ENCODE results near the gene ADAMTS4.

ADAMTS4 gene

DNA sequence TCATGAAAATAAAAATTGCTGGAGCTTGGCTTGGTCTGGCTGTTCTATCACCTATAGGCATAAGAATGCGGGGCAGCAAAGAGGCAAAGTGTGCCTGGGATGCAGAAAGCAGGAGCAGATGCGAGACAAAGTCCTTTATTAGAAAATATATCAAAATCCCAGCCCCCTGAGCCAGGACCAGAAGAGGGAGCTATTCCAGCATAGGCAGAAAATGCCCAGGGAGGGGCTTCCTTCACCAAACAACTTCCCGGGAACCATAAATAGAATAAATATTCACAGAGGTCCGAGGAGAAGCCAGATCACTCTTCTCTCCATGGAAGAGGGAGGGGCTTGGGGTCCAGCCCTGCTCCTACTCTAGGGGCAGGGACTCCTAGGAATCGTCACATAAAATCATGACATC is 27.7 kb downstream of the ADAMTS4 start:
- no peak for DNase-seq

- no peak for DNase-seq
Measured at GRCh38 chr1:161168906-161169305, 29.9 kb downstream of the ADAMTS4 start.

DNA sequence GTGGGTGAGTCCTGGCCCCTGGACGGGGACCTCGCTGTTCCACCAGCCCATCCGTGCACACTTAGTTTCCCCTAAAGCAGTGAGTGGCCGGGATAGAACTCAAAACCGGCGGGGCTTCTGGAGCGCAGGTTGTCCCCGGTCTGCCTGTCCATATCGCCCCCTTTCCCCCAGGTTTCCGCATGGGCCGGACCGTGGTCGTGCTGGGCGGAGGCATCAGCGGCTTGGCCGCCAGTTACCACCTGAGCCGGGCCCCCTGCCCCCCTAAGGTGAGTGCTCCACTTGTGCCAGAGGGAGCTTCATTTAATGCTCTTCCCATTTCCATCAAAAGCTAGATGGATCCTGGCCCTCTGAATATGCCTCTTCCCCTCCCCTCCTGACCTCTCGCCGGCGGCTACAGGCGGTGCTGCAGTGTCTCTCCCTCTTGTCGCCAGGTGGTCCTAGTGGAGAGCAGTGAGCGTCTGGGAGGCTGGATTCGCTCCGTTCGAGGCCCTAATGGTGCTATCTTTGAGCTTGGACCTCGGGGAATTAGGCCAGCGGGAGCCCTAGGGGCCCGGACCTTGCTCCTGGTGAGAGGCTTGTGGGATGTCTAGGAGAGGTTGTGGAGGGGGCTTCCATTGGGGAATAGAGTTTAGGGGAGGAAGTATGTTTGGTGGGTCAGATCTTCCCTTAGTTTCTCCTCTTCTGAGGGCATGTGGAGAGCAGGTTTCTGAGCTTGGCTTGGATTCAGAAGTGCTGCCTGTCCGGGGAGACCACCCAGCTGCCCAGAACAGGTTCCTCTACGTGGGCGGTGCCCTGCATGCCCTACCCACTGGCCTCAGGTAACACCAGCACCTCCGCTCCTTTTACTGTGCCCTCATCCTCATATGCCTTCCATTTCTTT is 31.9 kb downstream of the ADAMTS4 start:
- no peak for DNase-seq

DNA sequence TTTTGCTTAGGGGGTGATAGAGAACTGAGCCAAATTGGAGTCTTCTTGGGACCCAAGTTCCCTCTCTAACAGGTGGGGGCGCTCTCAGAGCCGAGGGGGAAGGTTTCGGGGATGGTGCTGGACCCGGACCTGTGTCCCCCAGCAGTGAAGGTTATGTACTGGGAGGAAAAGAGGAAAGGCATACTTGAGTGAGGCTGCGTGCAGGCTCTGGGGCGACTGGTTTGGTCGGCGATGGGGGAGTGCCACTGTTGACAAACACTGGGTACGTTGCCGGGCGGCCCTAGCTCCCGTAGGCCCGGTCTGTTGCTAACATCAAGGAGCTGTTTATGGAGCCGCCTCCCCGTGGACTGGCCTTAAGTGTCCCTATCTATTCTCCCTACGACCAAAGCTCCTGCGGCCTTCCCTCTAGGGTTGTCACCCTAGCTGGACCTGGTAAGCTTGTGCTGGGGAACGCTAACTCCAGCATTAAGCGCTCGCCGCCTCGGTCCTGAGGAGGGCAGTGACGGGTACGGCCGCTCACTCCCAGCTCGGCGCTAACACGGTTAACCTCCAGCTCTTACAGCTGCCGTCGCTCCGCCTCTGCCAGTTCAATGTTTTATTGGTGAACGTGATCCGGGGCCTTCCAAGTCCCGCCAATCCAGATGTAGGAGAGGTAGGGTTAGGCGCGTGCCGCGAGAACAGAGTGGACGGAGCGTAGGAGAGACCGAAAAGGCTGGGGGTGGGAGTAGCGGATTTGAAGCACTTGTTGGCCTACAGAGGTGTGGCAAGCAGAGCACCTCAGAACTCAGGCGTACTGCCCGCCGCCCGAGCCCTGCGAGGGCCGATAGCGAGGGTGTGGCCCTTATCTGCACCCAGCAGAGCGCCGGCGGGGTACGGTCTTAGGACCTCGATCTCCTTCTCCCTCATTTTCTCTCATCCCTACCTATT is 32.8 kb downstream of the ADAMTS4 start, which contains the start of gene PPOX:
Gene PPOX, plus strand, starts transcription at position 685 of the 927 bp plus-strand sequence. CDS start 422 bp downstream, outside the sequence.
- DNase-seq = peak; percentile 85 to 89

- no peak for DNase-seq
Measured at GRCh38 chr1:161164901-161165610, 33.8 kb downstream of the ADAMTS4 start.

GRCh38 chr1:161163793-161164192 is 35.1 kb downstream of the ADAMTS4 start:
- DNase-seq = no peak

- no peak for DNase-seq
Measured at GRCh38 chr1:161162806-161163205, 36.0 kb downstream of the ADAMTS4 start.

- DNase-seq = no peak
Measured at GRCh38 chr1:161162052-161162451, 36.8 kb downstream of the ADAMTS4 start.

DNA sequence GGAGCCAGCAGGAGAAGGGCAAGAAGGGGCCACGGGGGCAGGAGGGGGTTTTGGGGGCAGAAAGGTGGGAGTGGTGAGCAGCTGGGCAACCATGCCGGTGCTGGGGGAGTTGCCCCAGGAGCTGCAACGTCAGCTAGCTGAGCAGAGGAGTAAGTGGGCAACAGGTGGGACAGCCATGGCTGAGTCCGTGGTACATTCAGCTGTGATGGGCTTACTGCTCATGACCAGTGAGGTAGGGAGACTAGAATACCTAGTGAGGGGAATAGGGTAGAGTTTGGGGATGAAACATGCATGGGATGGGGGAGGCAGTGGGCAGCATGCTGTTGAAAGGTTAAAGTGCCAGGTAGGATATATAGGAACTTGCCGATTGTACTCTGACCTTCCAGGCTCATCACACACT is 37.2 kb downstream of the ADAMTS4 start:
- DNase-seq = no peak

DNA sequence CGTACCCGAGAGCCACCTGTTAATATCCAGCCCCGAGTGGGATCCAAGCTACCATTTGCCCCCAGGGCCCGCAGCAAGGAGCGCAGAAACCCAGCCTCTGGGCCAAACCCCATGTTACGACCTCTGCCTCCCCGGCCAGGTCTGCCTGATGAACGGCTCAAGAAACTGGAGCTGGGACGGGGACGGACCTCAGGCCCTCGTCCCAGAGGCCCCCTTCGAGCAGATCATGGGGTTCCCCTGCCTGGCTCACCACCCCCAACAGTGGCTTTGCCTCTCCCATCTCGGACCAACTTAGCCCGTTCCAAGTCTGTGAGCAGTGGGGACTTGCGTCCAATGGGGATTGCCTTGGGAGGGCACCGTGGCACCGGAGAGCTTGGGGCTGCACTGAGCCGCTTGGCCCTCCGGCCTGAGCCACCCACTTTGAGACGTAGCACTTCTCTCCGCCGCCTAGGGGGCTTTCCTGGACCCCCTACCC is 38.1 kb downstream of the ADAMTS4 start:
- DNase-seq = no peak

- peak in 1 of 2 donors; percentile 17 for DNase-seq
Measured at GRCh38 chr1:161159913-161160243, 39.0 kb downstream of the ADAMTS4 start.

- DNase-seq = peak; percentile 88 to 92
Measured at GRCh38 chr1:161159087-161159912, 39.6 kb downstream of the ADAMTS4 start, which contains the start of gene USP21. Gene USP21, plus strand, starts transcription at chr1:161159500. Its CDS starts 1,141 bp downstream, at chr1:161160641.

DNA sequence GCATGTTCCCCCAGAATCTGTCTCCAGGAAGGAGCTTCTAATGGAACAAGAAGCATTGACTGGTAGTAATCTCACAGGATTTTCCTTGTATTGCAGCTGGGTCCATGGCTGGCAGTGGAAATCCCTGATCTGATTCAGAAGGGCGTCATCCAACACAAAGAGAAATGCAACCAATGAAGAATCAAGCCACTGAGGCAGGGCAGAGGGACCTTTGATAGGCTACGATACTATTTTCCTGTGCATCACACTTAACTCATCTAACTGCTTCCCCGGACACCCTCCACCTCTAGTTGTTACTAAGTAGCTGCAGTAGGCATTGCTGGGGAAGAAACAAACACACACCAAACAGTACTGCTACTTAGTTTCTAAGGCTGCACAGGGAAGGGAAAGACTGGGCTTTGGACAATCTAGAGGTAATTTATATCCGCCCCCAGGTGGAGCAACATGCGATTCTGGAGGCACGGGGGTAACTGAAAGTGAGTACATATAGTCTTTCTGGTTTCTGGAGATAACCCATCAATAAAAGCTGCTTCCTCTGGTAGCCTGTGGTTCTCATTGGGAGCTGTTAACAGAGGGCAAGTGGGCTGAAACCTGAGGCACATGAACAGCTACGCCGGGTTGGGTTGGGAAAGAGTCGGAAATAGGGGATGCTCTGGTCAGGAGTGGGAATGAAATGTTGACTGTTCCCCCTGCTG is 40.4 kb downstream of the ADAMTS4 start:
- no peak for DNase-seq

- DNase-seq = no peak
Measured at GRCh38 chr1:161157867-161158266, 41.0 kb downstream of the ADAMTS4 start.

DNA sequence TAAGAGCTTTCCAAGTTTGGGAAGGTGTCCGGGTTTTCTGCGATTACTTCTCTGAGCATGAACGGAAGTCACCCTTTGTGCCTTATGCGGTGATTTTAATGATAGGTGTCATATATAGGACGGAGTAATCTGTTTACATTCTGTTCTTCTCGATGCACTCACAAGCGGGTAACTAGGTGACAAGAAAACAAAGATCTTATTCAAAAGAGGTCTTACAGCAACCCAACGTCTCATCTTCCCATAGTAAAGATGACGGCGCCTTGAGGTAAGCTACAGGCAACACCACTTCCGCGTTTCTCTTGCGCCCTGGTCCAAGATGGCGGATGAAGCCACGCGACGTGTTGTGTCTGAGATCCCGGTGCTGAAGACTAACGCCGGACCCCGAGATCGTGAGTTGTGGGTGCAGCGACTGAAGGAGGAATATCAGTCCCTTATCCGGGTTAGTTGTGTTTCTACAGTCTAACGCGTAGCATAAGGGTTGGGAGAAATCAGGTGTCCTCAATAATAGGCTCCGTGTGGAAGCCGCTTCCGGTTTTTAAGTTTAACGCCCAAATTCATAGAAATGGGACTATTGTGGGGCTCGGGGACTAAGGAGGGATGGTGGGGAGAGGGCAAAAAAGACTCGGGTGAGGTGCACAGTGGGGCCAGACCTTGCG is 45.0 kb downstream of the ADAMTS4 start, which contains the start of gene UFC1:
Gene UFC1, plus strand, starts transcription at position 297 of the 656 bp plus-strand sequence. Its CDS starts 20 bp downstream, at position 317.
- peak; percentile 75 to 80 for DNase-seq

DNA sequence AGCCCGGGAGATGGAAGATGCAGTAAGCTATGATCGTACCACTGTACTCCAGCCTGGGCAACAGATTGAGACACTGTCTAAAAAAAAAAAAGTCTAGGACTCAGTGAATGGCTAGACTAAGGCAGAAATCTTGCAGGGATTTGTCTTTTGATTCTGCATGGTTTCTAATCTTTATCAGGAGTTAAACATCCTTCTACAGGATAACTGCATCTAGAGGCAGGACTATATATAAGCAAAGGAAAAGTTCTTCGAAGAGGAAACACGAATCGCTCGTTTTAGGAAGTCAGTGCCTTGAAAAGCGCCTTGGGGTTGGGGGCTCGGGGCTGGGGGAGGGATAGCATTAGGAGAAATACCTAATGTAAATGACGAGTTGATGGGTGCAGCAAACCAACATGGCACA is 45.7 kb downstream of the ADAMTS4 start:
- DNase-seq = no peak

DNA sequence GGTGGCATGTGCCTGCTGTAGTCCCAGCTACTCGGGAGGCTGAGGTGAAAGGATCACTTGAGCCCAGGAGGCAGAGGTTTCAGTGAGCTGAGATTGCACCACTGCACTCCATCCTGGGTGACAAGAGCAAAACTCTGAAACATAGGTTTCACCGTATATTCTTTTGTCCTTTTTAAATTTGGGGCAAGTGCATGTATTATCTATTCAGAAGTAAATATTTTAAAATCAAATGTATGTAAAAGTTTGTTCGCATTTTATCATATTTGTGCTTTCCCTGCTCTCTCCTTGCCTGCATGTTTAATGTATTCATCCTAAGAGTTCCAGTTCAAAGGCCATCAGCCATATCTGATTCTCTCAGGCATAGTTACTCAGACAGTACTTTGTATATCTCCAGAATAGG is 53.0 kb downstream of the ADAMTS4 start:
- no peak for DNase-seq

- no peak for DNase-seq
Measured at GRCh38 chr1:161140755-161141400, 58.0 kb downstream of the ADAMTS4 start.

DNA sequence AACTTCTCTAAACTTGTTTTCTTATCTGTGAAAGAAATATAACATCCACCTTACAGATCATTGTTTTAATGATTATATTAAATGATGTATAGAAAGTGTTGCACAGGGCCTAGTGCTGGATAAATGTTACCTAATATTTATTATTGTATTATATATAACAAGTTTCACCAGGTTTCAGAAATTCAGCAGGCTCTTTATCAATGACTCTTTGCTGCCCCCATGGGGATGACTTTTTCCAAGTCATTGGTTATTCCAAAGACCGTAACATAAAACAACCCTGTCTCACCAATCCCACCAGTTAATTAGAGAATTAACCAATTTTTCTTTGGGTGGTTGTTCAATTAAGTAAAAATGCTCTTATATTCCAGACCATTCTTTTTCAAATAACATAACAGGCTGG is 59.1 kb downstream of the ADAMTS4 start:
- DNase-seq = peak; percentile 41 to 65

DNA sequence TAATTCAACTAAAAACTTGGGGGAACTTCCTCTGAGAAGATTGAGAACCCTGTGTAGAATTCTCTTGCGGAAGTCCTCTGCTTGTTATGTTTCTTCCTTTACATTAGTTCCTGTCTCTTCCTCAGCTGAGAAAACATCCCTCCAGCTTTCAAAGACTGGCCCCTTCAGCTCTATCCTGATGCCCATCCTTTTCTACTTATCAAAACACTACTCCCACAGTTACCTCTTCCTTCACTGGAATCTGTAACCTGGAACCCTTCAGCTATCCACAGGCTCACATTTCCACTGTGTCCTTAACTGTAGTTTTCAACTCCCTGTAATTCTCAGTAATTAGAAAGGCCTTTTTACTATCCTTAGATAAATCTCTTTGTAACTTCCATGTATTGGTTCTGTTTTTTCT is 60.4 kb downstream of the ADAMTS4 start:
- no peak for DNase-seq

All from activated CD4-positive, alpha-beta T cell treated with anti-CD3 and anti-CD28 coated beads for 4 hours (primary cell).